Muscle of back (tissue), 11 donors: ENCODE measurements around the gene SH3GLB2. TPM values are rescaled to one million over a fixed set of nuclear protein-coding genes. Genes with fewer than 3 reads are reported as not detected.
"Not testable (repeated sequence)": the region's sequence is repeated elsewhere in the genome, so short reads cannot be mapped to it uniquely, and the experiment has no call there.

Experiments used
- DNase-seq, 3 donors: peaks; one replicate each; pipeline versions ENCODE4 v3.0.0 to v3.0.0-alpha.2; 2013
- polyA plus RNA-seq, 10 donors: library from polyadenylated mRNA; unstranded; fragments of 120-200 nt; gene quantifications; one replicate each; pipeline ENCODE4 v1.2.1, GENCODE V29; 2013; ENCODE audit not compliant: insufficient read length in 10 of 10

SH3GLB2 gene
- polyA plus RNA-seq, 10 donors: 49.6 to 69.2 (median 53.7) TPM

- DNase-seq: no peak
Measured at GRCh38 chr9:129058965-129059795, 31.0 kb upstream of the SH3GLB2 start.

DNA sequence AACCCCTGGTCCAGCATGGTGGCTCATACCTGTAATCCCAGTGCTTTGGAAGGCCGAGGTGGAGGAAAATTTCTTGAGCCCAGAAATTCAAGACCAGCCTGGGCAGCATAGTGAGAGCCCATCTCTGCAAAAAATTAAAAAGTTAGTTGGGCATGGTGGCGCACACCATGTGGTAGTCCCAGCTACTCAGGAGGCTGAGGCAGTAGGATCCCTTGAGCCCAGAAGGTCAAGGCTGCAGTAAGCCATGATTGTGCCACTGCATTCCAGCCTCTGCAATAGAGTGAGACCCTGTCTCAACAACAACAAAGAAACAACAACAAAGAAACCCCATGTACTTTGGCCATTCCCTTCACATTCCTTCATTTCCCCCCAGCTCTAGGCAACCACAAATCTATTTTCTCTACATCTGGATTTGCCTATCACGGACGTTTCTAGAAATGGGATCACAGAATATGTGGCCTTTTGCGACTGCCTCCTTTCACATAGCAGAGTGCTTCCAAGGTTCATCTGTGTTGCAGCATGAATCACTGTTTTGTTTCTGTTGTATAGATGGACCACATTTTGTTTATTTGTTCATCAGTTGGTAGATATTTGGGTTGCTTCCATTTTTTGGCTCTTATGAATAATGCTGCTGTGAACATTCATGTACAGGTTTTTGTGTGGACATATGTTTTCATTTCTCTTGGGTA, 26.2 kb upstream of the SH3GLB2 start:
- DNase-seq: no peak

DNA sequence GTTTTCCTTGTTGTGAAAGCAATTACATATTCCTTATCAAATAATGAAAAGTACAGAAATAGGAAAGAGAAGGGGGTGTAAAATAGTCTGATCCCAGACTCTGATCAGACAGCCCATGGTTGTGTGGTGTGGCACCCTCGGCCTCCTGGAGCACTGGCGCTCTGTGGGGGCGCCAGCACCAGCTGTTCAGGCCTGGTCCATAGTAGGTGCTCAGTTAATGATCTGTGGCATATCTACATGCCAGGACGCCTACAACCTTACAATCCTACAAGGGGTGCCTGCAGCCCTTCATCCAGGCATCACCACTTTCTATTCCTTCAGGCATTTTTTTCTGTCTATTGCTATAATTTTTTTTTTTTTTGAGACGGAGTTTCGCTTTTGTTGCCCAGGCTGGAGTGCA, 24.9 kb upstream of the SH3GLB2 start:
- no peak for DNase-seq

- no peak for DNase-seq
Measured at GRCh38 chr9:129052592-129052991, 24.5 kb upstream of the SH3GLB2 start.

DNA sequence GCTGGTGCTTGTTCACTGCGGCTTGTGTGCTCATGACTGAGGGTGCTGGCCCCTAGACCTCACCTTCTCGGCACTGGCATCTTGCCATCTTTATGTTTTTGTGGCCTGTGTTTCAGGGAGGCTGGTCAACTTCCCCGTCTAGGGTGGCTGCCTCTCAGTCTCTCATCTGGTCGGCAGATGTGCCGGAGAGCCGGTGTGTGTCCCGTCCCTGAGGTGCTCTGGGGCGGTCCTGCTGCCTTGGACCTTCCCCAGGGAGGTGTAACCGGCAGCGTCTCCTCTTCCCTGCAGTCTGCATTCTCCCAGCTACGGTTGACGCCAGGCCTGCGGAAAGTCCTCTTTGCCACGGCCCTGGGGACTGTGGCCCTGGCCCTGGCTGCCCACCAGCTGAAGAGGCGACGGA, 13.9 kb upstream of the SH3GLB2 start:
- no peak for DNase-seq

- DNase-seq: no peak
Measured at GRCh38 chr9:129040113-129040643, 12.0 kb upstream of the SH3GLB2 start.

- DNase-seq: peak in 1 of 3 donors; percentile 49
Measured at GRCh38 chr9:129038109-129038852, 10.2 kb upstream of the SH3GLB2 start.

DNA sequence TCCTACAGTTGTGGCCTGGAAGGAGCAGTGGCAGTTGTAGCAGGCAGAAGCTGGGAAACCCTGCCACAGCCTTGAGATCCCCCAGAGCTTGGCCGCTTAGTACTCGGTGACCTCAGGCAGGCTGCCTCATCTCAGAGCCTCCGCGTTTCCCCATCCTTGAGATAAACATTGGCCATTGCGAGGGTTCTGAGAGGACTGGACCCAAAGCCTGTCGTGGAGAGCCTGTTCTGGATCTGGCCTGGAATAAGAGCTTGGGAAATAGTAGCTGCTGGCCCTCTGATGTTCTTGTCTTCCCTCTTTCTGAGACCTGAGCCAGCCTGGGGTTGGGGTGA, 9.6 kb upstream of the SH3GLB2 start:
- no peak for DNase-seq

DNA sequence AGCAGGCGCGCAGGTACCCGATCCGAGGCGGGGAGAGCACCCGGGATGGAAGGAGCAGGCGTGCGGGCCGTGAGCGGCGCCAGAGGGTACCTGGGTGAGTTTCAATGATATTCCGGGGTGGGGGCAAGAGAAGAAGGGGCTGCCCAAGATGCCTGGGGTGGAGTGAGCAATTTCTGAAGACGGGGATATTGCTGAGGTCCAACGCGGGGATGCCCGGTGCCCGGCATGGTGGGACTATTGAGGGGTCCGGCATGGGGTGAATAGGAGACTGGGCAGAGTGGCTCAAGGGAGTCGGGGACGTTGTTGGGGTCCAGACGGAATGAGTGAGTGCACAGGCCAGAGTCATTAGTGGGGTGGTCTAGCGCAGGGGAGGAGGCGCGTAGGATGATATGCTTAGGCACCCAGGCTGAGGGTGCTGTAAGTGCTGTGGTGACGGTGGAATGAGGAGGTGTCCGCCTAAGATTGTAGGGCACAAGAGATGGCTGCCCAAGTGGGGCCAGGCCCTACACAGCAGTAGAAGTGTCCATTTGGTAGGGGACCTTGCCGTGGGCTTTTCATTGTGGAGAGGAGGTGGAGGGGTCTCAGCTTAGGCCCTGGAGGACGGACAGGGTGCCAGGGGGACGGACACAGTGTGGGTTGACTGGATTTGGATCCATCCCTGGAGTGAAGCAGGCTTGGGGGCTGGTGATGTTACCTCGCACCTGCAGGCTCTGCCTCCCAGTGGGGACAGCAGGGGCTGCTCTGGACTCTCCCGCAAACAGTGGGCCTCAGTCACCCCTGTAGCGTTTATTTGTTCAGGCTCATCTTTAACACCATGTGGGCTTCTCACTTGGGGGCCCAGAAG, 9.0 kb upstream of the SH3GLB2 start:
- no peak for DNase-seq

GRCh38 chr9:129036241-129036922, 8.3 kb upstream of the SH3GLB2 start, which contains the start of gene MIGA2:
TSS of gene MIGA2 (plus strand) at chr9:129036626. CDS start at chr9:129040595, 3,969 bp downstream.
- DNase-seq: peak; percentile 99 to 100 (median 99)

- not testable (repeated sequence) for DNase-seq
Measured at GRCh38 chr9:129035838-129036237, 7.7 kb upstream of the SH3GLB2 start.

DNA sequence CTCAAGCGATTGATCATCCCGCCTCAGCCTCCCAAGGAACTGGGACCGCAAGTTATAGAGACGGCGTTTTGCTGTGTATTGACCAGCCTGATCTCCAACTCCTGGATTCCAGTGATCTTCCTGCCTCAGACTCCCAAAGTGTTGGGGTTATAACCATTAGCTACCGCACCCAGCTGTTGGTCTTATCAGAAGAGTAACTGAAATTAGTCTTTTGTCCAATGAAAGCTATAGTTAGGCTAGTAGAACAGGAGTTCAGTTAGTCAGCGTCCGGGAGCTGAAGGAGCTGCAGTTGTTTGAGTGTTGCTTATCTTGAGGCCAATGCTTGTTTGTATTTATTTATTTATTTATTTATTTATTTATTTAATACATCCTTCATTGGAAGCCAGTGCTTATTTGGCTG, 5.1 kb upstream of the SH3GLB2 start:
- no peak for DNase-seq

- no peak for DNase-seq
Measured at GRCh38 chr9:129032541-129033159, 4.5 kb upstream of the SH3GLB2 start.

DNA sequence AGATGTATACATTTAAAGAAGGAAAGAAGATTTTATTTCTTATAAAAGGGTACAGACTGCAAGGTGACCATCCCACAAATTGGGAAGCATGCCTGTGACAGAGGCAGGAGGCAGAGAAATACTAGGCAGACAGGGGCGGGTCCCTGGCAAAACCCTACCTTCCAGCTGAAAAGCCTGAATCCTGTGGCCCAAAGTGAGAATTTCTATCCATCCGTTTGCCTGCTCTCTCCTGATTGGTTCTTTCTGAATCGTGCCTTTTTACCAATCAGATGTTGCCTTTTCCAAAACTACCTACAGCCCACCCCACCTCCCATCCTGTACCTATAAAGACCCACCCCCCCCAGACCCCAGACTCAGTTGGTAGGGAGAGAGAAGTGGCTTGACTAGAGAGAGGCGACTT, 3.4 kb upstream of the SH3GLB2 start:
- DNase-seq: no peak

- DNase-seq: no peak
Measured at GRCh38 chr9:129030191-129030590, 2.1 kb upstream of the SH3GLB2 start.

- DNase-seq: peak in 2 of 3 donors; percentile 51 to 70
Measured at GRCh38 chr9:129027685-129028191, 393 bp downstream of the SH3GLB2 start.

DNA sequence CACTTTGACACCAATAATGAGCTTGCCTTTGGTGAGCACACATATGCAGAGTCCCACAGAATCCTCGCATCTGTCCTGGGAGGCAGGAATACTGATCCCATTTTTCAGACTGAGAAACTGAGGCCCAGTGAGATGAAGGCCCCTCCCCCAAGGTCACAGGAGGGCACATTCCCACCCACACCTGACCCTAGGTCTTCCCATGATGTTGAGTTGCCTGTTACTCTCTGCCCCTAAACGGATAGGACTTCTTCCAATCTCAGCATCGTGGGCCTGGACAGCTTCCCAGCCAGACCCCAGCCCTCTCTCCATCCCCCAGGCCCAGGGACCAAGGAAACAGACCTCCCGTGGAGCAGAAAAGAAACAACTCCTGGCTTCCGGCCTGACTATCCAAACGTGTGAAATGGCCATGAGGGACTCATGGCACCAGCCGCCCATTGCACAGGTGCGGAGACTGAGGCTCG, 877 bp downstream of the SH3GLB2 start:
- DNase-seq: peak in 1 of 3 donors; percentile 32

DNA sequence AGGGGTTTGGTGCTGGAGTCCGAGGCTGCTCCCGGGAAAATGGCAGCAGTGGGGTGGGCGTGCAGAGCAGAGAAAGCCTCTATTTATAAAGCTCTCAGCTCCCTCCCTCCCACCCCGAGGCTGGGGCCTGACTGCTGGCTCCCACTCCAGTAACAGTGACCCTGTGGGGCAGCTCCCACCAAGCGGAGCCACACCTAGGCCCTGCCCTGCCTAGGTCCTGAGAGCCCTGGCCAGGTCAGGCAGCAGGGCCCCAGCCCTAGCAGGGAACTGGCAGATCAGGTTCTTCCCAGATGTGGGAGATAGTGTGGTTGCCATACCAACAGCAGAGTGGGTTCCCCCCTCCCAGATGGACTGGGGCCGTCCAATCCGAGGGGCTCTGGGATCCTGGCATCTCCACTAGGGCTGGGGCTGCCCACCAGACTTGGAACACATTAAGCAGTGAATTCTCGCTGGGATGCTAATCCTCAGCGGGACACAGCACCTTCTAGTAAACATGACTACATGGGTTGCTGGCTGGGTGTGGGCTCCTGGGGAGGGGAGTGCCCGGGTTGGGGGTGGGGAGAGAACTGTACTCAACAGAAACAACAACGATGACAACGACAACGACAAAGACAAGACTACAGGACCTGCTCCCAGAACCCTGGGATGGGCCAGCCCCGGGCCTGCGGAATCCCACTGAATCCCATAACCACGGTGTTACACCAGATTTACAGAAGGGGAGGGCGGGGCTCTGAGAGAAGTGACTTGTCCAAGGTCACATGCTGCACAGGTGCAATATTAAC, 1.5 kb downstream of the SH3GLB2 start:
- peak in 1 of 3 donors; percentile 67 for DNase-seq

GRCh38 chr9:129023908-129024233, 4.3 kb downstream of the SH3GLB2 start:
- no peak for DNase-seq
